ENCODE measurements around the gene DLG1. TPM values are rescaled to one million over a fixed set of nuclear protein-coding genes. Genes with fewer than 3 reads are reported as not detected.

DLG1 gene
- total RNA-seq, 1 experiment from 2014 or later = 90.2 TPM

DNA sequence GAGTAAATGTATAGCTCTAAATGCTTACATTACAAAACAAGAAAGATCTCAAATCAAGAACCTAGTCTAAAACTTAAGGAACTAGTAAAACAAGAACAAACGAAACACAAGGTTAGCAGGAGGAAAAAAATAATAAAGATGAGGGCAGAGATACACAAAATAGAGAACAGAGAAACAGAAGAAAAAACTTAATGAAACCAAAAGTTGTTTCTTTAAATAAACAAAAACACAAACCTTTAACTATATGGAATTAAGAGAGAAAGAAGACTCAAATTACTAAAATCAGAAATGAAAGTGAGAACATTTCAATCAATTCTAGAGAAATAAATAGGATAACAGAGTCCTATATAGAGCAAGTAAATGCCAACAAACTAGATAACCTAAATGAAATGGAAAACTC, 59.6 kb downstream of the DLG1 start:
- H3K9me3 ChIP-seq (ENCODE audit: control insufficient read depth, insufficient read depth, low read depth, low read length) = peaks cover 29% of the 10 kb centered on the region; the same call in 1 of the 2 replicates
- in situ Hi-C loops (cut with HindIII; ENCODE audit: low pct_unique_long_range_greater_than_20kb, low sequenced_read_pairs) (no loop called here), intact Hi-C loops (cut with micrococcal nuclease; ENCODE audit: unreplicated experiment) (no loop called here)
- H3K27ac ChIP-seq (ENCODE audit: low read length) = no peak overlapping the region
- no peak overlapping the region for H3K4me3 ChIP-seq (ENCODE audit: low read depth in 2 of 2, low read length in 2 of 2)
- ATAC-seq (no peak), DNase-seq (ENCODE audit: low read depth, low spot score) (no peak)
- CTCF ChIA-PET = no interaction called here
- no peaks in the 10 kb centered on the region for H3K36me3 ChIP-seq (ENCODE audit: control insufficient read depth, insufficient read depth, low read length)
- BruUV-seq (replicated peaks) = no TSS peak
- TF ChIP-seq, protein P1, sequence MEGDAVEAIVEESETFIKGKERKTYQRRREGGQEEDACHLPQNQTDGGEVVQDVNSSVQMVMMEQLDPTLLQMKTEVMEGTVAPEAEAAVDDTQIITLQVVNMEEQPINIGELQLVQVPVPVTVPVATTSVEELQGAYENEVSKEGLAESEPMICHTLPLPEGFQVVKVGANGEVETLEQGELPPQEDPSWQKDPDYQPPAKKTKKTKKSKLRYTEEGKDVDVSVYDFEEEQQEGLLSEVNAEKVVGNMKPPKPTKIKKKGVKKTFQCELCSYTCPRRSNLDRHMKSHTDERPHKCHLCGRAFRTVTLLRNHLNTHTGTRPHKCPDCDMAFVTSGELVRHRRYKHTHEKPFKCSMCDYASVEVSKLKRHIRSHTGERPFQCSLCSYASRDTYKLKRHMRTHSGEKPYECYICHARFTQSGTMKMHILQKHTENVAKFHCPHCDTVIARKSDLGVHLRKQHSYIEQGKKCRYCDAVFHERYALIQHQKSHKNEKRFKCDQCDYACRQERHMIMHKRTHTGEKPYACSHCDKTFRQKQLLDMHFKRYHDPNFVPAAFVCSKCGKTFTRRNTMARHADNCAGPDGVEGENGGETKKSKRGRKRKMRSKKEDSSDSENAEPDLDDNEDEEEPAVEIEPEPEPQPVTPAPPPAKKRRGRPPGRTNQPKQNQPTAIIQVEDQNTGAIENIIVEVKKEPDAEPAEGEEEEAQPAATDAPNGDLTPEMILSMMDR (IDR thresholded peaks at IDR 0.05) = no peak
- TF ChIP-seq REST (IDR thresholded peaks at IDR 0.05; ENCODE audit: insufficient read depth in 1 of 2, low read depth in 2 of 2, low read length in 1 of 2) (no peak), SIN3A (IDR thresholded peaks at IDR 0.05; ENCODE audit: borderline replicate concordance, insufficient read depth, low read depth, low read length) (no peak), POLR2AphosphoS5 (IDR thresholded peaks at IDR 0.05; ENCODE audit: low read depth, low read length) (no peak), TCF7L2 (IDR thresholded peaks at IDR 0.05; ENCODE audit: low read depth, low read length) (no peak)
- no peaks in the 10 kb centered on the region for H3K27me3 ChIP-seq (ENCODE audit: control insufficient read depth, insufficient read depth, low read length)
- POLR2A ChIA-PET = no interaction called here
- no peaks in the 10 kb centered on the region for H3K4me1 ChIP-seq (ENCODE audit: control insufficient read depth, insufficient read depth, low read length)

DNA sequence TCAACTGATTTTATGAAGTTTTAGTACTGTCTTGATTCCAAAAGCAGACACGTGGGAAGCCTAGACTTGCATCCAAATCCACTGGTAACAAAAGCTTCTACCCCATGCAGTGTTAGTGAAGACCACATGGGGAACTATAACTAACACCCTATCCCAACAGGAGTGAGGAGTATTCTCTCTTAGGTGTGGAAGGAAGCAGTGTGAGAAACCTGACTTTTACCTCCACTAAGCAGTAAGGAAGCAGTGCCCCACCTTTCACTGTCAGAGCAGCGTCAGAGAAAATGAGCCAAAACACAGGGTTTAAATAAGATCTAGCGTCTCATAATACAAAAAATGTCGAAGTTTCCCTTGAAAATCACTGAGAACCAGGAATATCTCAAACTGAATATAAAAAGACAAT, 60.5 kb downstream of the DLG1 start:
- CTCF ChIA-PET = no interaction called here
- Histone ChIP-seq H3K4me1 (ENCODE audit: control insufficient read depth, insufficient read depth, low read length) (no peaks in the 10 kb centered on the region), H3K27ac (ENCODE audit: low read length) (no peak overlapping the region), H3K4me3 (ENCODE audit: low read depth in 2 of 2, low read length in 2 of 2) (no peak overlapping the region), H3K27me3 (ENCODE audit: control insufficient read depth, insufficient read depth, low read length) (no peaks in the 10 kb centered on the region), H3K36me3 (ENCODE audit: control insufficient read depth, insufficient read depth, low read length) (no peaks in the 10 kb centered on the region), H3K9me3 (ENCODE audit: control insufficient read depth, insufficient read depth, low read depth, low read length) (peaks cover 21% of the 10 kb centered on the region; the same call in 1 of the 2 replicates)
- ATAC-seq (no peak), DNase-seq (ENCODE audit: low read depth, low spot score) (no peak)
- BruUV-seq (replicated peaks) = no TSS peak
- POLR2A ChIA-PET = no interaction called here
- TF ChIP-seq TCF7L2 (IDR thresholded peaks at IDR 0.05; ENCODE audit: low read depth, low read length) (no peak), POLR2AphosphoS5 (IDR thresholded peaks at IDR 0.05; ENCODE audit: low read depth, low read length) (no peak), SIN3A (IDR thresholded peaks at IDR 0.05; ENCODE audit: borderline replicate concordance, insufficient read depth, low read depth, low read length) (no peak), REST (IDR thresholded peaks at IDR 0.05; ENCODE audit: insufficient read depth in 1 of 2, low read depth in 2 of 2, low read length in 1 of 2) (no peak)
- TF ChIP-seq, protein P1 (IDR thresholded peaks at IDR 0.05) = no peak
- in situ Hi-C loops (cut with HindIII; ENCODE audit: low pct_unique_long_range_greater_than_20kb, low sequenced_read_pairs) = no loop called here
- intact Hi-C loops (cut with micrococcal nuclease; ENCODE audit: unreplicated experiment) = no loop called here
